IPS-11a (cell line): ENCODE data around the gene BLNK.
"Not testable (repeated sequence)": the region's sequence is repeated elsewhere in the genome, so short reads cannot be mapped to it uniquely, and the experiment has no call there.

Source experiments
- H3K4me3 ChIP-seq: one replicate; pipeline ENCODE4 v1.5.1; 2013; ENCODE audit warnings: low read depth, low read length, control low read depth

Gene BLNK

GRCh38 chr10:96229568-96230030 lies 41.8 kb downstream of the BLNK start:
- no peak overlapping the region for H3K4me3 ChIP-seq

- H3K4me3 ChIP-seq, result no peak overlapping the region
These were observed 42.9 kb downstream of the BLNK start for GRCh38 chr10:96228408-96228994.

- no peak overlapping the region for H3K4me3 ChIP-seq
These were observed 44.2 kb downstream of the BLNK start for GRCh38 chr10:96227206-96227605.

- no peak overlapping the region for H3K4me3 ChIP-seq
These were observed 46.2 kb downstream of the BLNK start for GRCh38 chr10:96225119-96225518.

GRCh38 chr10:96222908-96223307 lies 48.5 kb downstream of the BLNK start:
- no peak overlapping the region for H3K4me3 ChIP-seq

GRCh38 chr10:96222441-96222840 lies 48.9 kb downstream of the BLNK start:
- H3K4me3 ChIP-seq, result no peak overlapping the region

GRCh38 chr10:96218826-96219225 lies 52.5 kb downstream of the BLNK start:
- H3K4me3 ChIP-seq, result no peak overlapping the region

GRCh38 chr10:96217711-96218110 lies 53.7 kb downstream of the BLNK start:
- no peak overlapping the region for H3K4me3 ChIP-seq

GRCh38 chr10:96216775-96217174 lies 54.6 kb downstream of the BLNK start:
- no peak overlapping the region for H3K4me3 ChIP-seq

- no peak overlapping the region for H3K4me3 ChIP-seq
These were observed 58.5 kb downstream of the BLNK start for GRCh38 chr10:96212911-96213310.

- H3K4me3 ChIP-seq, result no peak overlapping the region
These were observed 59.6 kb downstream of the BLNK start for GRCh38 chr10:96211764-96212163.

- no peak overlapping the region for H3K4me3 ChIP-seq
These were observed 62.4 kb downstream of the BLNK start for GRCh38 chr10:96208946-96209345.

GRCh38 chr10:96208271-96208670 lies 63.1 kb downstream of the BLNK start:
- no peak overlapping the region for H3K4me3 ChIP-seq

- no peak overlapping the region for H3K4me3 ChIP-seq
These were observed 65.8 kb downstream of the BLNK start for GRCh38 chr10:96205580-96205979.

GRCh38 chr10:96201525-96201924 lies 69.8 kb downstream of the BLNK start:
- no peak overlapping the region for H3K4me3 ChIP-seq

- H3K4me3 ChIP-seq, result not testable (repeated sequence)
These were observed 81.9 kb downstream of the BLNK start for GRCh38 chr10:96189505-96189904.

GRCh38 chr10:96188916-96189315 lies 82.5 kb downstream of the BLNK start:
- H3K4me3 ChIP-seq, result no peak overlapping the region

GRCh38 chr10:96188421-96188820 lies 82.9 kb downstream of the BLNK start:
- no peak overlapping the region for H3K4me3 ChIP-seq

GRCh38 chr10:96176985-96177384 lies 94.4 kb downstream of the BLNK start:
- no peak overlapping the region for H3K4me3 ChIP-seq

- no peak overlapping the region for H3K4me3 ChIP-seq
These were observed 98.7 kb downstream of the BLNK start for GRCh38 chr10:96172666-96173065.

- no peak overlapping the region for H3K4me3 ChIP-seq
These were observed 101.1 kb downstream of the BLNK start for GRCh38 chr10:96170230-96170629.

- no peak overlapping the region for H3K4me3 ChIP-seq
These were observed 102.8 kb downstream of the BLNK start for GRCh38 chr10:96168546-96168945.

- H3K4me3 ChIP-seq, result no peak overlapping the region
These were observed 105.6 kb downstream of the BLNK start for GRCh38 chr10:96165726-96166125.
